HUES48 (cell line): Measurements from ENCODE around the gene SAP30L.

Source experiments
- H3K27ac ChIP-seq: one replicate; pipeline ENCODE4 v1.7.0; 2013; ENCODE audit warnings: low read depth, low read length, inconsistent platforms
- H3K27me3 ChIP-seq: 2 replicates; pipeline ENCODE4 v1.6.1; 2013; ENCODE audit warnings: mild to moderate bottlenecking, low read length; ENCODE audit not compliant: control insufficient read depth, insufficient read depth
- H3K36me3 ChIP-seq: 2 replicates; pipeline ENCODE4 v1.6.1; 2013; ENCODE audit warnings: low read length; ENCODE audit not compliant: control insufficient read depth, insufficient read depth
- H3K4me1 ChIP-seq: 2 replicates; pipeline ENCODE4 v1.6.1; 2013; ENCODE audit warnings: mild to moderate bottlenecking, low read length; ENCODE audit not compliant: control insufficient read depth, insufficient read depth
- H3K4me3 ChIP-seq: 2 replicates; pipeline ENCODE4 v1.5.1; 2013; ENCODE audit warnings: mild to moderate bottlenecking, low read depth, low read length
- H3K9ac ChIP-seq: 2 replicates; pipeline ENCODE4 v1.6.1; 2013; ENCODE audit warnings: mild to moderate bottlenecking, low read depth, low read length, moderate library complexity
- H3K9me3 ChIP-seq: 2 replicates; pipeline ENCODE4 v1.6.1; 2013; ENCODE audit warnings: low read length; ENCODE audit not compliant: control insufficient read depth, insufficient read depth

The SAP30L gene

DNA sequence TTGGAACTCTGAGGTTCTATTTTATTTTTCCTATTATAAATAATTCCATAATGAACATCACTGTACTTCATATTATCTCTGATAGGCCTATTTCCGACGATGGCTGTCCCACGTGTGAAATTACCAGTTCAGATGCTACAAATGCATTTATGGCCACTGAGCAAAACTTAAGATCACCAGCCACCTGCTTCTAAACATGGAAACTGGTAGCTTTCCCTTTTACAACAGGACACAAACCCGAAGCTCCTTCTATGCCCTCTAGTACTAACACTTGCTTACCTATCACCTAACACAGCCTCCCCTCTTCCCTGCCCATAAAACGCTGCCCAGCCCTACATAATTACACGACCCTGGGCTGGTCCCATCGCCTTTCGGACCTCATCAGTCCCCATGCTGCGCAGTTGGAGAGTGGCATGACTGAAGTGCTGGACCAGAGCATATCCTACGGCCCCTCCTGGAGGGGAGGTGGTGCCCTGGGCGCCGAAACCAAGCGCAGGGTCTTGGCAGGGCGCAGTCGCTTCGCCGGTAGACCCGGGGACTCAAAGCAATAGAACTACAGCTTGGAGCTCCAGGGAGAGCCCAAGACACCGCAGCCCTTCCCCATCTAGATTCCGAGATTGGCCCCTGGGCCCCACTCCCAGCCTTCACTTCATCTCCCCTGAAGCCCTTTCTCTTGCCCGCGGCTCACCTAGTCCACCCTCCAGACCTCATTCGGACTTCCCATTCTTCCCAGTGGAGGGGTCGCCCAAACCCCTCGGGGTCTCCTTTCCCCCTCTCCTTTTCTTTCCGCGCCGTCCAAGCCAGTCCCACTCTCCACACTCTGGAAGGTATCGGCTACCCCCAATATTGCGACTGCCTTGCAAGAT lies 1.0 kb upstream of the SAP30L start:
- no peak overlapping the region for H3K27ac ChIP-seq
- no peaks in the 10 kb centered on the region for H3K9me3 ChIP-seq
- H3K36me3 ChIP-seq = peaks cover 20% of the 10 kb centered on the region
- peaks cover 10% of the 10 kb centered on the region; the same call in 1 of the 2 replicates for H3K4me1 ChIP-seq
- H3K4me3 ChIP-seq = peak overlapping the region; percentile 86
- H3K9ac ChIP-seq = peak overlapping the region; percentile 19; the same call in 1 of the 2 replicates
- peaks cover 6% of the 10 kb centered on the region for H3K27me3 ChIP-seq

- Histone ChIP-seq H3K36me3 (peaks cover 14% of the 10 kb centered on the region), H3K9ac (no peak overlapping the region), H3K4me3 (peak overlapping the region; percentile 86), H3K27me3 (peaks cover 6% of the 10 kb centered on the region), H3K4me1 (peaks cover 10% of the 10 kb centered on the region; the same call in 1 of the 2 replicates), H3K9me3 (no peaks in the 10 kb centered on the region), H3K27ac (no peak overlapping the region)
These were observed 645 bp downstream of the SAP30L start for GRCh38 chr5:154446195-154447088.

DNA sequence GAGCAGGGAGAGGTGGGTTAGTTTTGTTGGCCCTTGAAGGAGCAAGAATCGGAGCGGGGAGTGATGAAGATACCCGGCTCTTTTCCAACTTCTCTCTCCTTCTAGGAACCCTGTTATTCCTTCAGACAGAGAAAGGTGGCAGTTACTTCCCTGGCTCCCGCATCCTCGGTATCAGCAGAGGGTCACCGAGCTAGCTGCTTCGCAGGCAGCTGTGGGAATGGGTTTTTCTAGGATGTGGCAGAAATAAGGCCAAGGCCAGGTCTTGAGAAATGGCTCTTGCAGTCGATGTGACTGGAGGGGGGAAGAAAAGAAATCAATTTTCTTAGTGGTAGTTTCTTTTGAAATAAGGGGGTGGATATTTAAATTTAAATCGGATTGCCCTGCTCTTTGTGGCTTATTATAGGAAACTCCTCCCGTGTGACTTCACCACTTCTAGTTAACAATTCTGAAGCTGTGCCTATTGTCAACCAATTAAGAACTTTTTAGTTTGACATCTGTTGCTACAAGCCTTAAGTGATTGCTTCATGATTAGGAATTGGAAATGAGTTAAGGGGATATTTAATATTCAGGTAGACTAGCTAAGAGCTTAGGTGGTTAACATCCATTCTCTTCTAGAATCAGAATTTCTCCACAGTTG lies 1.4 kb downstream of the SAP30L start:
- Histone ChIP-seq H3K27me3 (peaks cover 6% of the 10 kb centered on the region), H3K4me1 (peaks cover 10% of the 10 kb centered on the region; the same call in 1 of the 2 replicates), H3K9me3 (no peaks in the 10 kb centered on the region), H3K9ac (no peak overlapping the region), H3K4me3 (peak overlapping the region; percentile 86), H3K27ac (no peak overlapping the region), H3K36me3 (peaks cover 16% of the 10 kb centered on the region)

DNA sequence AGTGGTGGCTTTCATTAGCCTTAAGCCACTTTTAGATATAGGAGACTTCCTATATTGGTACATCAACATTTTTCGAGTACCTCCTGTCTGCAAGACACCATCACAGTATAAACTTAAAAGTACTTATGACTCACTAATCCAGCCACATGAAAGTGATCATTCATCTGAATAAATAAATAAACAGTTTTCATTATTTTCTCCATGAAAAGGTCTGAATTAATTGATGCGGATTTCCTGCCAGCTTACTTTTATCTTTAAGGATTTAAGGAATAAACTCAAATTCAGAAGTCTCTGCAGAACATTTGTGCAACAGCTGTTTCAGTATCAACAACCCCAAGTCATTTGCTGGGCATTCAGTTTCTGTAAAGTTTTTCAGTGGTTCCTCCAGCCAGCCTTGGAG lies 4.0 kb downstream of the SAP30L start:
- no peaks in the 10 kb centered on the region for H3K9me3 ChIP-seq
- peaks cover 36% of the 10 kb centered on the region for H3K36me3 ChIP-seq
- H3K27me3 ChIP-seq = peaks cover 6% of the 10 kb centered on the region
- H3K4me1 ChIP-seq = peaks cover 6% of the 10 kb centered on the region; the same call in 1 of the 2 replicates
- no peak overlapping the region for H3K27ac ChIP-seq
- no peak overlapping the region for H3K9ac ChIP-seq
- no peak overlapping the region for H3K4me3 ChIP-seq

- Histone ChIP-seq H3K36me3 (peaks cover 57% of the 10 kb centered on the region), H3K27ac (no peak overlapping the region), H3K9ac (no peak overlapping the region), H3K4me1 (peaks cover 6% of the 10 kb centered on the region; the same call in 1 of the 2 replicates), H3K4me3 (no peak overlapping the region), H3K9me3 (no peaks in the 10 kb centered on the region), H3K27me3 (peaks cover 6% of the 10 kb centered on the region)
These were observed 6.2 kb downstream of the SAP30L start for GRCh38 chr5:154451957-154452356.

- H3K27me3 ChIP-seq = no peaks in the 10 kb centered on the region
- H3K36me3 ChIP-seq = peaks cover 57% of the 10 kb centered on the region
- no peaks in the 10 kb centered on the region for H3K4me1 ChIP-seq
- no peak overlapping the region for H3K27ac ChIP-seq
- no peak overlapping the region for H3K4me3 ChIP-seq
- H3K9ac ChIP-seq = no peak overlapping the region
- no peaks in the 10 kb centered on the region for H3K9me3 ChIP-seq
These were observed 9.8 kb downstream of the SAP30L start for GRCh38 chr5:154455585-154455984.

- Histone ChIP-seq H3K4me3 (no peak overlapping the region), H3K4me1 (no peaks in the 10 kb centered on the region), H3K27ac (no peak overlapping the region), H3K9me3 (no peaks in the 10 kb centered on the region), H3K9ac (no peak overlapping the region), H3K36me3 (peaks cover 51% of the 10 kb centered on the region), H3K27me3 (no peaks in the 10 kb centered on the region)
These were observed 10.7 kb downstream of the SAP30L start for GRCh38 chr5:154456540-154456939.

GRCh38 chr5:154459015-154459414 lies 13.2 kb downstream of the SAP30L start:
- Histone ChIP-seq H3K4me1 (0 out of 2 replicates have a peak, but pooled peaks cover 5% of the 10 kb centered on the region), H3K36me3 (peaks cover 29% of the 10 kb centered on the region), H3K4me3 (no peak overlapping the region), H3K27ac (no peak overlapping the region), H3K9me3 (no peaks in the 10 kb centered on the region), H3K9ac (no peak overlapping the region), H3K27me3 (no peaks in the 10 kb centered on the region)

DNA sequence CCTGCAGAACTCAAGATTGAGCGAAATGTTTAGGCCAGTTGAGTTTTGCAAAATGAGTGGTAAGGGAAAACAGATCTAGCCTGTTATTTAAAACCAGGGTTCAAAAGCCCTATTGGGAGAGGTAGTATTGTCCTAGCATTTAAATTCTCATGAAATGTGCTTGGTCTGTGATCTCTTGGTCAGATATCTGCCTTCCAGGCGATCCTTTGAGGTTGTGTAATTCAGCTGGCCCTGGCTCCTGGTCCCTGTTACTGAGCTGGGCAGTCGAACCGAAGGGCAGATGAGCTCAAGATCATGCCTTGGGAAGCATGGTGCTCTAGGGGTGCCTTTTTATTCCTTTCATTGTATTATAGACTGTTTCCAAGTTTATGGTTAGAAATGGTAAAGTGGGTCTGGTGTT lies 14.4 kb downstream of the SAP30L start:
- H3K9me3 ChIP-seq = no peaks in the 10 kb centered on the region
- no peak overlapping the region for H3K9ac ChIP-seq
- H3K27me3 ChIP-seq = peaks cover 3% of the 10 kb centered on the region; the same call in 1 of the 2 replicates
- 0 out of 2 replicates have a peak, but pooled peaks cover 5% of the 10 kb centered on the region for H3K4me1 ChIP-seq
- H3K4me3 ChIP-seq = no peak overlapping the region
- peaks cover 18% of the 10 kb centered on the region for H3K36me3 ChIP-seq
- no peak overlapping the region for H3K27ac ChIP-seq

GRCh38 chr5:154461531-154461930 lies 15.7 kb downstream of the SAP30L start:
- Histone ChIP-seq H3K27me3 (peaks cover 12% of the 10 kb centered on the region), H3K4me3 (no peak overlapping the region), H3K9ac (no peak overlapping the region), H3K9me3 (no peaks in the 10 kb centered on the region), H3K27ac (no peak overlapping the region), H3K4me1 (peaks cover 9% of the 10 kb centered on the region; the same call in 1 of the 2 replicates), H3K36me3 (peaks cover 4% of the 10 kb centered on the region)
